Measurements from ENCODE around the gene ZMIZ1.
A peak's percentile ranks its signal among the peaks of the same experiment; 100 is the strongest.

ZMIZ1 gene

DNA sequence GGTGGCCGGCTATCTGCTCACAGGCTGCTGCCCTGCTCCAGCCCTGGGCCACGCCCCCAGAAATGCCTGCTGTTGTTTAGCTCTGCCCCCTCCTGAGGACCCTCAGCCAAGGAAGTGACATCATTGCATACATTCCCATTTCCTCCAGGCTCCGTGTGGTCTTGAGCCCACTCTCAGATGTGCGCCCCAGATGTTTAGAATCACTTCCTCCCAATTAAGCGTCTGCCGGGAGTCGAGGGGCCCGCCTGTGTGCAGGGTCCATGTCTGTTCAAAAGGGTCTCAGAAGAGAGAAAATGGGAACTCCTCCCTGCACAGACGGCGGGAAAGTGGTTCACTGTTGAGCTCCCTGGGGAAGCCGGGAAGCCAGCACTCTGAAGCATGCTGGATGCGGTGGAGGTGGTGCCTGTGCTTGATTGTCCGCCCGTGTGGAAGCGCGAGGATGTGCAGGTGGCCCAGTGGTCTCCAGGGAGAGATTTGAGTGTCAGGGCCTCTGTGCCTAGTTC lies 161.6 kb downstream of the ZMIZ1 start:
- no peak for DNase-seq (ENCODE audit: low read depth)

DNA sequence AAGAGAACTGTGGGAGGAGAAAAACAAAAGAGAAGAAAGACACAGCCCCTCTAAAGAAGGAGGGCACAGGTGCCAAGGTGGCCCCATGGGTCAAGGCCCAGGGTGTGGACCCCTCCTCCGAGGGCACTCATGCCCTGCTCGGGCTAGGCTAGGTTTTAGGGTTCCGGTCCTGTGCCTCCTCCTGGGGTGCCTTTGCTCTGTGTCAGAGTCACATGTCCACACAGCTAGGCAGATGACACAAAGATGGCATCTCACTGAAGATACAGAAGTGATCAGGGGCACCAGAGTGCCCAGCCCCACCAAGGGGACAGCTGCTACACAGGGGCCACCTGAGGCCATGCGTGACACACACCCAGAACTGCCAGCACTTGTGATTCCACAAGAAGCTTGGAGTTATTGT lies 162.1 kb downstream of the ZMIZ1 start:
- no peak for DNase-seq (ENCODE audit: low read depth)

DNA sequence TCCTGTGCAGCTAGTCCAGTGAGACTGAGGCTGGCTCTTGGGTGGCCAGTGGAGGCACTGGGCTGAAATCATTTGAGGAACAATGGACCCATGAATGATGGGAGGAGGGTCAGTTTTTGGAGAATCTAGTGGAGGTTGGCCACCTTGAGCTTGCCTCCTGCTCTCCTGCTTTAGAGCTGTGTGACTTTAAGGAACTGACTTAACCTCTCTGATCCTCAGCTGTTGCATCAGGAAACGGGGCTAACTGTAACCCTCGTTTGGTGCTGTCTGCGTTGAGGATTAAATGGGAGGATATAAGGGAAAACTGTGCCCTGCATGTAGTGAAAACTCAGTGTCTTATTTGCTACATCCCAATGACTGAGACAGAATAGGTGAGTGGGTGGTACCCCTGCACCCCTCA lies 163.1 kb downstream of the ZMIZ1 start:
- DNase-seq (ENCODE audit: low read depth): no peak

DNA sequence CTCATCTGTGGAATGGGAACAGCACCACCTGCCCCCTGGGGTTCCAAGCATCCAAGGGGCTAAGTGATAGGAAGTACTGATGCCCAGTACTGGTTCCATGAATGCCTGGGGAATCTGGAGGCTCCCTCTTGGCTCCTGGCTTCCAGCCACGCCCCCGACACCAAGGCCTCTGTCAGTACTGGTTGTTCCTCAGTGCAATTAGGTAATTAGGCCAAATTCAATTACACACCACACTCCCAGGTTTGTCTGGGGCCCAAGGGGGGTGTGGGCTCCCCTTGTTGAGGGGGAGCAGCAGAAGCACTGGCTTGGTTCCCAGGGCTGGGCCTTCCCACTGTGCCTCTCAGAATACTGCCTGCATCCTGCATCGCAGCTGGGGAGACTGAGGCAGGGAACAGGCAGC lies 164.1 kb downstream of the ZMIZ1 start:
- DNase-seq (ENCODE audit: low read depth): no peak

DNA sequence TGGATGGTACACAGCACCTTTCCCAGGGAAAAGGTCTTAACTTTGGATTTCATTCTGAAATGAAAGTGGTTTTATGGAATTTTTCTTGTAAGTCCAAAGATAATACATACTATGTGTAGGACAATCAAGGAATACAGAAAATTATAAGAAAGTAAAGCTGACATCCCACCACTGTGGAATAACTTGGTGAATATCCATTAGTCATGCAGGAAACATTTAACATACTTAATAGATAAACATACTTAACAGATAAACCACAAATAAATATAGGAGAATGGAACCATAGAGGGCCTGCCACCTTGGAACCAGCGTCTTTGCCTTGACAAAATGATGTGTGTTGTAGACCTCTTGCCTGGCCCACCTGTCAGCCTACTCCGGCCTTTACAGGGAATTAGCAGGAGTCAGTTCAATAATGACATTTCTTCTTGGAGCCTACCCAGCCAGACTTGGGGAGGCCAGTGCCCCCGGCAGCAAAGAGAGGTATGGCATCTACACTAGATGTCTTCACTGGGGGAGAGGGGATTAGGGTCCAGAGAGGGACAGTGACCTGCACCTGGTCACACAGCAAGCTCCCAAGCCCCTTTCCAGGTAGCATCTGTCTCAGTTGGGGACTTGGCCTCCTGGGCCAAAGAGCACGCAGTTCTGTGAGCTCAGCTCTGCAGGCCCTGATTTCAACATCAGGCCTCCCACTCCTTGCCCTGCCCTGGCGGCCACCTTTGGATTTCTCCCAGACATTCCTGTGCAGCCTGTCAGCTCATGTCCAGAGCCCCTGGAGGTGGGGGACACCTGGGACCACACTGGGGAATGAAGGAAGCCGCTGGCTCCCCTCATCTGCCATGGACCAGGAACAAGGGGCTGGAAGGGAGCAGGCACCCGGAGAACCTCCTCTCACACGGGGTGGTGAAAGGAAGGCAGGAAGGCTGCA lies 165.9 kb downstream of the ZMIZ1 start:
- no peak for DNase-seq (ENCODE audit: low read depth)

DNA sequence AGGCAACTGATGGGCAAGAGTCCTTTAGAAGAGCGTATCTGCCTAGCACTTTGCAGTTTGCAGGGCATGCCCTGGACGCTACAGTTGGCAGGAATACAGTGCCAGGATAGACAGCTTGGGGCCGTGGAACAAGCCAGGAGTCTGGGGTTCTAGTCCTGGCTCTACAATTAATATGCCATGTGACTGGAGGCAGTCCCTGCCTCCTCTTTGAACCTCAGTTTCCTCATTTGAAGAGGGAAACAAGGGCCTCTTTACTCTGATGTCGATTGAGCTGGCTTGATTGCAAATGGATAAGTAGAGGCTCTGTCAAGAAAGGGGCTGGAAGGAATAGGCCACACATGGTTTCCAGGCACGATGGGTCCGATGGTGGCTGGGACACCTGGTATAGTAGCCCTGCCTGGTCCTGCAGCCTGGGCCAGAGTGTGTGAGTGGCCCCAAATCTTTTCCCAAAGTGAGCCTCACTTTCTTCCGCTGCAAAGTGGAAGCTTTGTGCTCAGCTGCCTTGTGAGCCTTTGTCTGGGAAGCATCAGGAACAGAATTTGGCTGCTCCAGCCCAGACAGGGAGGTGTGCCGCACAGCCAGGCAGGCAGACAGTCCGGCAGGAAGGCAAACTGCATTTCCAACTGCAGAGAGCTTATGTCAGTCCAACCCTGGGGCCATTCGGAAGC lies 167.1 kb downstream of the ZMIZ1 start:
- no peak for DNase-seq (ENCODE audit: low read depth)

DNA sequence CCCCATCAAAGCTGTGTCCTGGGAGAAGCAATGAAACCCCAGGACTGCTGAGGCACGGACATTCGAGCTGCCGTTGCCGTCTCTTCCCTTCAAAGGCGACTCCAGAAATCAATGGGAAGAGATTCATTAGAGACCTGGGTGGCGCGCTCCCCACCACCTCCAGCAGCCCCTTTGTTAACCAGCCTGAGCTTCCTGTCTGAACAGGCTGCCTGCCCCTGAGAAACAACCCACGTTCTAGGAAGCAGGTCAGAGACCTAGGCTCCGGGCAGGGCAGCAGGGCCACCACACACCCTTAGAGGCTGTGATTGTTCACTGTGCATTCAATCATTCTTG lies 167.6 kb downstream of the ZMIZ1 start:
- no peak for DNase-seq (ENCODE audit: low read depth)

DNA sequence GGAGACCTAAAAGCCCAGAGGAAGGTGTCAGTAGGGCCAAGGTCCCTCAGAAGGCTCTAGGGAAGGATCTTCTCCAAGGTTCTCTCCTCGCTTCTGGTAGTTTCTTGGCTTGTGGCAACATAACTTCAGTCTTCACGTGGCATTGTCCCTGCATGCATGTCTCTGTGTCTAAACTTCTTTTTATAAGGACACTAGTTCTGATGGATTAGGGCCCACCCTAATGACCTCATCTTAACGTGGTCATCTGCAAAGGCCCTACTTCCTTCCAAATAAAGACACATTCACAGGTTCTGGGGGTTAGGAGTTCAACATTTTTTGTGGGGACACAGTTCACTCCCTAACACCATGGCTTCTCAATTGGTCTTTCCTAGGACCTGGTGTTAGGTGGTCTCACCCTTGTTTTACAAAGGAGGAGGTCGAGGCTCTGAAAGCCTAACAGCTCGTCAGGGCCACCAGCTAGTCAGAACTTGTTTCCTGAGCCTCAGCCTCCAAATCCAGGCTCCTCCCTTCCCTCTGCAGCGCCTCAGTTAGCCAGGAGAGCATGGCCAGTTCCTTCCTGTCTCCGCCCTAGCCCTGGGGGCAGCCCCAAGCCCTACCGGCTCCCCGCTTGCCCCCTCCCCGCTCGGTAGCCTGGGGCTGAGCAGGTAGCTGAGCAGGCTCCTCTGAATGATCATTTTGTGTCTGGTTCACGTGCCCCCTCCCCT lies 168.8 kb downstream of the ZMIZ1 start:
- DNase-seq (ENCODE audit: low read depth): no peak

DNA sequence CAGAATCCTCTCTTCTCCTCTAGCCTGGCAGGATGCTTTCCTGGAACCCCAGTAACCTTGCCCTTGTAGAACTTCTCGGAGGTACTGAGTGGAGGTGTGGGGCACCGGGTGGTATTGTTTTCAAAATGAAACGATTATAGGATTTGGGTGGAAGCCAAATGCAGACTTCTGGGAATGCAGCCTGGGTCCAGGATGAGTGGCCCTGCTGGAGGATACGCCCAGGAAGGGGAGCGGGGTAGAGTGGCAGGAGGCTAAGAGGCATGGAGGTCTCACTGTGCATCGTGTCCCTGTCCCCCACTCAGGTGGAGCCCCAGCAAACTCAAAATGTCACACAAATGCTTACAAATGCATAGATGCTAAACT lies 169.4 kb downstream of the ZMIZ1 start:
- DNase-seq (ENCODE audit: low read depth): no peak

DNA sequence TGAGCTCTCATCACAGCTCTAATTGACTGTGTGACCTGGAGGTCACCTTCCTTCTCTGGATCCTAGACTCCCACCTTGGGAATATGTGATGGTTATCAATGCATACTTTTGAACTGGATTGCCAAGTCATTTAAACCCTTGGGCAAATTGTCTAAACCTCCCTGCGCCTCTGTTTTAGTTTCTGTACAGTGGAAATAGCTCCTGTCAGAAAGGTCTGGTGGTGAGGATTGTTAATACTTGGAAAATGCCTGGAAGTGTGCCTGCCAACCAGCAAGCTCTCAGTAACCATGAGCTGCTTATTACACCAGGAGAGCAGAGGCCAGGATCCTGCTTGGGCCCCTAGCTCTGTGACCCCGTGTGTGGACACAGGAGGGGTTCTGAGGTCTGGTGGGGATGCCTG lies 169.8 kb downstream of the ZMIZ1 start:
- DNase-seq (ENCODE audit: low read depth): no peak

DNA sequence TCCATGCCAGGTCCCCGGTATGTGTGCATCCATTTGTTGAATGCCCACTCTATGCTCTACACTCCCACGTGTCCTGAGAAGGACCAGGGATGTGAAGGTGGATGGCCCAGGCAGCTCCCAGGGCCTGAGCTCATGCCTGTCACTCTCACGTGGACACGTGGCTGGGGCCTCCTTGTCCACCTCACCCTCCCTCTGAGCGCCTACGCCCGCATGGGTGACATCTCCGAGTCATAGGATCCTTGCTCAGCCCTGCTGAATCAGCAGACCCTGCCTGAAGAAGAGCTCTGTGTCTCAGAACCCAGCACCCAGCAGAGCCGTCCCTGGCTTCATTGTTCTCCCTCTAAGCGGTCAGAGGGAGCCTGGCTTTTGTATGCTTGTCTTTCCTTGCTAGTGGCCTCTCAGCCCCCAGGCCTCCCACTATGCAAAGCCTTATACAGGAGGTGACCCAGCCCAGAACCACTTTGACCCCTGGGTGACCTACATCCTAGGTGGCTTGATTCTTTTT lies 170.6 kb downstream of the ZMIZ1 start:
- DNase-seq (ENCODE audit: low read depth): no peak

DNA sequence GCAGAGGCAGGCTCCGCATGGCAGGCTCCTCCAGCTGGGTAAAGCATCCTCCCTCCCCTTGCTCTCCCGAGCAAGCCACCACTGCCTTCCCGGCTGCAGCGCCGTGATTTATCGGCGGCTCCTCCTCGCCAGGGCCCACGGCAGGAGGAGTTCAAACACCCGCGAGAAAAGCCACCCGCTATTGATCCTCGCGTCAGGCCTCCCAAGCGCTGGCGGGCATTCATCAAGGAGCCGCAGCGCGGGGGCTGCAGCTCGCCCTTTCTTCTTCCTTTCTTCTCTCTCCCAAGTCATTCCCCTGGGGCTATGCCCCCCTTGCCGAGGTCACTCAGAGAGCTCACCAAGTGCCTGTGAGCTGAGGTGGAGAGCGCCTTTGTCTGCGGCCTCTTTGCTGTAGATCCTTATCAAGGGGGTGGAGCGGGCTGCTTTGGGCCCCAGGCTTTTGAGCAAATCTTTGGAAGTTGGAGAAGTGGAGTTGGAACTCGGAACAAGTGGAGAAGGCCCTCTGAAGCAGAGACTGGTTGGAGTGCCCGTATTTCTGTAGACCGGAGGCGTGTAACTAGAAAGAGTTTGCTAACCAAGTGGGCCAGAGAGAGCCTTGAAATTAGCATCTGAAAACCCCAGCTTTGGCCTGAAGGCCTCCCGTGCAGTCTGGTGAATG lies 171.3 kb downstream of the ZMIZ1 start:
- no peak for DNase-seq (ENCODE audit: low read depth)

DNA sequence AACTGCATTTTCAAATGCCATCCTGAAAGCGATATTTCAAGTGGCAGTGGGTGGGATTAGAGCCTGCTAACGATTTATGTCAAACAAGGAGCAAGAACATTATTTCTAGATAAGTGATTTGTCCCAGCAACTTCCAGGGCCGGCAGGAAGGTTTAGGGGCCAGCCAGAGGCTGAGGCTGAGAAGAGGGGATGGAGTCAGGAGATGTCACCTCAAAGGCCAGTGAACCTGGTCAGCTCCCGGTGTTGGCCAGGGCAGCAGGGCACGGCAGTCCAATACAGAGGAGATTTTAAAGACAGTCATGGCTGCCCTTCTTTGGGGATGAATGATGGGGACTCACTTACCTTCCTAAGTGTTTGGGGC lies 172.8 kb downstream of the ZMIZ1 start:
- DNase-seq (ENCODE audit: low read depth): no peak

DNA sequence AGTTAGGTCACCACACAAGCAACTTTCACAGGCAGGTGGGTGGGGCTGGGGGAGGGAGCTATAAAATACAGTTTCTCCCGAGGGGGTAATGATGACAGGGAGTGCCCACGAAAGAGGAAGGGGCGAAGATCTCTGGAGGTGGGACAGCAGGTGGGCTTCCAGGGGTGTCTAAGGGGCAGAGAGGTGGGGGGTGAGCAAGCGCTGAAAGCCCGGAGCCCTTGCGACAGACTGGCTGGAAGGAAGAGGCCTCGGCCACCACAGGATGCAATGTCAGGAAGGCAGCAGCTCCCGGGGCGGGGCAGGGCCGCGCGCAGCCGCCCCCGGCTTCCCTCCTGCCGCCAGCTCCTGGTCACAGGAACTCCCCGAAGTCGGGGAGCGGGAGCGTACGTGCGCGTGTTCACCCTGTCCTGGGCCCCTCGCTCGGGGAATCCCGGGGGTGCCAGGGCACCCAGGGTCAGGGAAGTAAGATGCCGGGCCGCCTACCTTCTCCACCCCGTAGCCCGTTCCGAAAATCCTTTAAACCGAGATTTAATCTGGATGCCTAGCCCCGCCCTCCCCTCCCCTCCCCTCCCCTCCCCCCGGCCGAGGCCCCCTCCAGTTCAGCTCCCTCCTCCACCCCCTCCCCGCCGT lies 173.3 kb downstream of the ZMIZ1 start:
- DNase-seq (ENCODE audit: low read depth): peak; percentile 28

DNA sequence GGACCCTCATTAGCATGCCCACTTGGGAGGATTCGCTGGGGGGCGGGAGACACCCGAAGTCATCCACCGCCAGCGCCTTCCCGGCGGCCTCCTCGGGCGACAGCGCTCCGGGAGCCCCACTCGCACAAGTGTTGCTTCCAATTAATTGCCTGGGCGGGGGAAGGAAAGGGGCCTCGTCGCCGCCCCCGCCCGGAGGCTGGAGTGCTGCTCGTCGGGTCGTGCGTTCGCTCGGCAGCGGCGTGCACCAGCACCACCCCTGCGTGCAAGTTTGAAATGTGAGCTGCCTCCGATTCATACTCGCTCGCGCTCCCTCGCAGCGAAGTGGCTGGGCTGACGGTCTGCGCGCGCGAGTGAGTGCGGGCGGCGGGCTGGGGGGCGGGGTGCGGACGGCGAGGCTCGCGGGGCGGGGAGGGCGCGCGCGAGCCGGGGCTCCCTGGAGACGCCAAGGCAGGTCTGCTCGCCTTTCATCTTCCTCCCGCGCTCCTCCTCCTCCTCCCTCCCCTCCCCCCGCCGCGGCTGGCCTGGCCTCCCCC lies 173.9 kb downstream of the ZMIZ1 start:
- peak; percentile 36 for DNase-seq (ENCODE audit: low read depth)

DNA sequence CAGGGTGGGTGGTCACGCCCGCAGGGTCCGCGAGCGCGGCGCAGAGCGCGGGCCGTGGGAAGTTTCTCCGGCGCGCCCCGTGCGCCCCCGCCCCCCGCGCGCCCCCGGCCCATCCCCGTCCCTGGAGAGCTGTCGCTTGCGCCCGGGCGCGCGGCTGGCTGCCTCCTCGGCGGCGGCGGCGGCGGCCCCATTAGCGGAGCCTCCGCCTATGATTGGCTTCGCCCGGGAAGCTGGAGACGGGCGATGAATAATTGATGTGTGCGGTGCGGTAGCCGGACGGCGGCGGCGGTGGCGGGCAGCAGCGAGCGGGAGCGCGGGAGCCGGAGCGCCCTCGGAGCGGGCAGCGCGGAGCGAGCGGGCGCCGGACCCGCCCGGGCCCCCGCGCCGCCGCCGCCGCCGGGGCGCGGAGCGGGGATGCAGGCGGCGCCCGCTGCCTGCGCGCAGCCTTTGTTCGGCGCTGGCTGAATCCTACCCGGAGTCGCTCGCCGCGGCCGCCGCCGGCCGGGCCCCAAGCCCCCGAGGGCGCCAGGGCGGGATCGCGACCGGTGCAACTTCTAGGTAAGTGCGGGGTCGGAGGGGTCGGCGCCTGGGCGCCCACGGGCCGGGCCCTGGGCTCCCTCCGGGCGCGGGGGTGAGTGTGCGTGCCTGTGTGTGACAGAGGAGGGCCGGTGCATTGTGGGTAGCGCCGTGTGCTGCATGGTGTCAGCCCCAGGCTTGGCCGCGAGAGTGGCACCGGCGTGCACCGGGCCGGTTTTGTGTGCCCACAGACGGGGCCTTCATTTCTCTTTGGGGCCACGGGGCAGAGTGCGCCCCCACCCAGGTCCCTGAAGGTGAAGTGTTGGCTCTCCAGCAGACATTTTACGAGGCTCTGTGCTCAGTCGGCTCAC lies 174.7 kb downstream of the ZMIZ1 start:
- peak; percentile 55 for DNase-seq (ENCODE audit: low read depth)

DNA sequence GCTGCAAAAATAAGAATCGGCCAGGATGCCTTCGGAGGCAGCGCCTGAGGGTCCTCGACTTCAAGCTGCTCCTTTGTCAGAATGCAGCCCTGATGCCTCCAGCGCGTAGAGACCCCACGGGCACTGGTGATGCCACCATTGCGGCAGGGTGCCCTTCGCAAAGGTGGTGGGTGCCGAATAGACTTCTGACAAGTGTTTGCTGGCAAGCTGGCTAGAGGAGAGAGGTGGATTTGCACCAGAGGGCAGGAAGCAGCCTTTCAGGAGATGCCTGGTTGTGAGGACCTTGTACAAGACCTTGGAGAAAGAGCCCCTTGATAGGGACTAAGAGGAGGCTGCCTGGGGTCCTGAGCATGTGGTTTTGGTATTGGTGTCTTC lies 175.3 kb downstream of the ZMIZ1 start:
- DNase-seq (ENCODE audit: low read depth): no peak

DNA sequence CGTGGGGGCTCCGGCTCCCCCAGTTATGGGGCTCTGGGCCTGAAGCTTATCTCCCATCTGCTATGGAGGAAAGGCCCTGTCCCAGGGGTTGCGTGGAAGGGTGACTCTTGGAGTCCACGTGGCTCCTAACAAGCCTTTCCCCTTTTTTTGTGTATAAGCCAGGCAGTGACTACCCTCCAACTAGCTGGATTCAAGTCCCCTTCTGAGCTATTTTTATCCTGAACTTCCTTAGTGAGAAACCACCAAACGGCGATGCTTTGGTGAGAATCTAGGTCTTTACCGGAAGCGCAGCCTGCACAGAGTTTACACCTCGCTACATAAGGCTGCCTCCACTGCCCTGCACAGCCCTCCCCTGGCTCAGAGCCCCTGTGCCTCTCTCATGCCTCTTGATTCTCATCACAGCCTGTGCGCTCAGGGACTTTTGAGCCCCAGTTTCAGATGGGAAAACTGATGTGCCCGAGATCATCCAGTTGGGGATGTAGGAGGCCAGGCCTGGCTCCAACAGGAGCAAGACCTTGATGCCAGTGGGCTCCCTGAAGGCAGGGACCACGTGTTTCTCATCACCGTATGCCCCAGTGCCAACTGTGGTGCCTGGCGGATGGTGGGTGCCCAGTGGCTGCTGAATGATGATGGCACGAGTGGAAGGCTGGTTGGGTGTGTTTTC lies 176.2 kb downstream of the ZMIZ1 start:
- DNase-seq (ENCODE audit: low read depth): no peak

DNA sequence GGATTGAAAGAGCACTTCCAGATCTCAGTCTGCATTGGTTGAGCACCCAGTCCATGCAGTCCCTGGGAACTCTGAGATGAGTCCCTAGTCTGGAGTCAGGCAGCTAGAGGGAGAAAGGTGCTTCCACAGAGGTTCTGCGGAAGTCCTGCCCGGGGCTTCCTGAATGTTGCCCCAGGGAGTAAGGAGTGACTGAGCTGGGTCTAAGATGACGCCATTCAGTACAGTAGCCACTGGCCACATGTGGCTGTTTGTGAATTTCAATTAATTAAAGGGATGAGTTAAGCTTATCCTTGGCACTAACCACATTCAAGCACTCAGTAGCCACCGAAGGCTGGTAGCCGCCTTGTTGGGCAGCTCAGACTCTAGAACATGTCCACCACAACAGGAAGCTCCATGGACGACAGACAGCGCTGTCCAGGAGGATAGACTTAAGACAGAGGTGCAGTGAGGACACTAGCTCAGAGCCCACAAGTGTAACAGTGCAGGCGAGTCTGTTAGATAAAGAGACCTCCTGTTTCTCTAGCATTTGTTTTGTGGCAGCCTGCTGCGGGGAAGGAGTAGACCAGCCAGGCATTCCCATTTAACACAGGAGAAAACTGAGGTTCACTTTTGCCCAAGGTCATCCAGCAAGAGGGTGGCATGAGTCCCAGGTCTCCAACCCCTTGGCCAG lies 176.9 kb downstream of the ZMIZ1 start:
- DNase-seq (ENCODE audit: low read depth): no peak

DNA sequence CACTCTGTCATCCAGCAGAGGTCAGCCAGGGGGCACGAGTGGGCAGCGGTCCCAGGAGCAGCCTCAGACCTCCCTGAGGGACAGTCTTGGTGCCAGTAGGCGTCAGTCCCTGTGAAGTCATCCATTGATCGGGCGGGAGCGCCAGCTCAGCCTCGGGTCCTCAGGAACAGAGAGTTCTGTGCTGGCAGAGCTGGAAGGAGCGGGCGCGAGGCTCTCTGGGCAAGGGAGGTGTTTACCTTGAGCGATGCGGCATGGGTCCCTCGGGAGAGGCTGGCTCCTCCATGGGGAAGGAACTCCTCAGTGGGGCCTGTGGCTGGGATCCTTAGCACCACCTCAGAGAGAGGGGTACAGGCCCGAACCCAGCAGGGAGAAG lies 177.4 kb downstream of the ZMIZ1 start:
- no peak for DNase-seq (ENCODE audit: low read depth)
